ENCODE data around the gene MB21D2.

MB21D2 gene

GRCh38 chr3:192750201-192750600 is 167.5 kb downstream of the MB21D2 start:
- Histone ChIP-seq H3K9me3 (ENCODE audit: control insufficient read depth, insufficient read depth, low read depth, low read length) (no peaks in the 10 kb centered on the region), H3K27ac (ENCODE audit: extremely low read depth, low read depth, low read length) (no peak overlapping the region), H3K36me3 (ENCODE audit: control insufficient read depth in 2 of 2, insufficient read depth in 1 of 2, low read length in 2 of 2) (no peaks in the 10 kb centered on the region), H3K4me1 (ENCODE audit: control insufficient read depth, insufficient read depth, low read length) (no peaks in the 10 kb centered on the region), H3K4me3 (ENCODE audit: low read depth, low read length) (no peak overlapping the region)
- ChIA-PET POLR2A (no interaction called here), CTCF (no interaction called here)
- TF ChIP-seq ZNF529 (tag by site-specific recombination; IDR thresholded peaks at IDR 0.05; ENCODE audit: insufficient replicate concordance), result no peak
- no peak for TF ChIP-seq YY2 (tag by site-specific recombination; IDR thresholded peaks at IDR 0.05)
- TF ChIP-seq, protein P1, sequence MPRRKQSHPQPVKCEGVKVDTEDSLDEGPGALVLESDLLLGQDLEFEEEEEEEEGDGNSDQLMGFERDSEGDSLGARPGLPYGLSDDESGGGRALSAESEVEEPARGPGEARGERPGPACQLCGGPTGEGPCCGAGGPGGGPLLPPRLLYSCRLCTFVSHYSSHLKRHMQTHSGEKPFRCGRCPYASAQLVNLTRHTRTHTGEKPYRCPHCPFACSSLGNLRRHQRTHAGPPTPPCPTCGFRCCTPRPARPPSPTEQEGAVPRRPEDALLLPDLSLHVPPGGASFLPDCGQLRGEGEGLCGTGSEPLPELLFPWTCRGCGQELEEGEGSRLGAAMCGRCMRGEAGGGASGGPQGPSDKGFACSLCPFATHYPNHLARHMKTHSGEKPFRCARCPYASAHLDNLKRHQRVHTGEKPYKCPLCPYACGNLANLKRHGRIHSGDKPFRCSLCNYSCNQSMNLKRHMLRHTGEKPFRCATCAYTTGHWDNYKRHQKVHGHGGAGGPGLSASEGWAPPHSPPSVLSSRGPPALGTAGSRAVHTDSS (tag by site-specific recombination; IDR thresholded peaks at IDR 0.05), result no peak
- no peak for TF ChIP-seq SETDB1 (IDR thresholded peaks at IDR 0.05; ENCODE audit: insufficient read length, low read length)
- TF ChIP-seq ZNF223 (tag by site-specific recombination; IDR thresholded peaks at IDR 0.05), result no peak
- TF ChIP-seq ZNF76 (tag by site-specific recombination; IDR thresholded peaks at IDR 0.05; ENCODE audit: borderline replicate concordance, low read depth), result no peak
- no peak for TF ChIP-seq MZF1 (tag by site-specific recombination; IDR thresholded peaks at IDR 0.05; ENCODE audit: borderline replicate concordance)
- TF ChIP-seq ZNF548 (tag by site-specific recombination; IDR thresholded peaks at IDR 0.05), result no peak

- POLR2A ChIA-PET, result no interaction called here
Measured at GRCh38 chr3:192747746-192748145, 169.9 kb downstream of the MB21D2 start.

DNA sequence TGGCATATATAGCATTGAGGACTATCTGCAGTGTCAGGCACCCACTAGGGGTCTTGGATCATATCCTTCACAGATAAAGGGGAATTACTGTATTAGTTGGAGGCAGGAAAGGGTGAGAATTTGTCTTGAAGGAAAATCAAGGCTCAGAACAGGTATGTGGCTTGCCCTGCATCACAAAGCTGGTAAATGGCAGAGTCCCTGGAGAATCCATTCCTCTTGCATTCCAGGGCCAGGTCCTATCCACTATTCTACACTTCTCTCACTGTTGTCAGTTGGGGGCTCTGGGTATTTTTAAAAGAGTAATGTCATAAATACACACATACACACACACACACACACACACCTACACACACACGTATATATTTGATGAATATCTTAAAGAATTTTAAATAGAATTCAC is 170.5 kb downstream of the MB21D2 start:
- ChIA-PET CTCF (no interaction called here), POLR2A (no interaction called here)
- Histone ChIP-seq H3K36me3 (ENCODE audit: control insufficient read depth in 2 of 2, insufficient read depth in 1 of 2, low read length in 2 of 2) (no peaks in the 10 kb centered on the region), H3K4me1 (ENCODE audit: control insufficient read depth, insufficient read depth, low read length) (no peaks in the 10 kb centered on the region), H3K9me3 (ENCODE audit: control insufficient read depth, insufficient read depth, low read depth, low read length) (no peaks in the 10 kb centered on the region), H3K4me3 (ENCODE audit: low read depth, low read length) (no peak overlapping the region), H3K27ac (ENCODE audit: extremely low read depth, low read depth, low read length) (no peak overlapping the region)
- TF ChIP-seq ZNF580 (tag by site-specific recombination; IDR thresholded peaks at IDR 0.05), result no peak
- no peak for TF ChIP-seq ZFP69B (tag by site-specific recombination; IDR thresholded peaks at IDR 0.05)
- no peak for TF ChIP-seq TRIM28 (IDR thresholded peaks at IDR 0.05; ENCODE audit: borderline replicate concordance, low read length)
- TF ChIP-seq, protein P2, sequence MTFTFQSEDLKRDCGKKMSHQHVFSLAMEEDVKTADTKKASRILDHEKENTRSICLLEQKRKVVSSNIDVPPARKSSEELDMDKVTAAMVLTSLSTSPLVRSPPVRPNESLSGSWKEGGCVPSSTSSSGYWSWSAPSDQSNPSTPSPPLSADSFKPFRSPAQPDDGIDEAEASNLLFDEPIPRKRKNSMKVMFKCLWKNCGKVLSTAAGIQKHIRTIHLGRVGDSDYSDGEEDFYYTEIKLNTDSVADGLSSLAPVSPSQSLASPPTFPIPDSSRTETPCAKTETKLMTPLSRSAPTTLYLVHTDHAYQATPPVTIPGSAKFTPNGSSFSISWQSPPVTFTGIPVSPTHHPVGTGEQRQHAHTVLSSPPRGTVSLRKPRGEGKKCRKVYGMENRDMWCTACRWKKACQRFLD (tag by site-specific recombination; IDR thresholded peaks at IDR 0.05), result no peak
- no peak for TF ChIP-seq WT1 (tag by site-specific recombination; IDR thresholded peaks at IDR 0.05)
- TF ChIP-seq SALL2 (tag by site-specific recombination; IDR thresholded peaks at IDR 0.05; ENCODE audit: borderline replicate concordance), result no peak
- TF ChIP-seq ZNF239 (tag by site-specific recombination; IDR thresholded peaks at IDR 0.05), result no peak
- TF ChIP-seq, protein P3, sequence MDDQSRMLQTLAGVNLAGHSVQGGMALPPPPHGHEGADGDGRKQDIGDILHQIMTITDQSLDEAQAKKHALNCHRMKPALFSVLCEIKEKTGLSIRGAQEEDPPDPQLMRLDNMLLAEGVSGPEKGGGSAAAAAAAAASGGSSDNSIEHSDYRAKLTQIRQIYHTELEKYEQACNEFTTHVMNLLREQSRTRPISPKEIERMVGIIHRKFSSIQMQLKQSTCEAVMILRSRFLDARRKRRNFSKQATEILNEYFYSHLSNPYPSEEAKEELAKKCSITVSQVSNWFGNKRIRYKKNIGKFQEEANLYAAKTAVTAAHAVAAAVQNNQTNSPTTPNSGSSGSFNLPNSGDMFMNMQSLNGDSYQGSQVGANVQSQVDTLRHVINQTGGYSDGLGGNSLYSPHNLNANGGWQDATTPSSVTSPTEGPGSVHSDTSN (CRISPR knock-in tag; IDR thresholded peaks at IDR 0.05), result no peak
- TF ChIP-seq ZNF529 (tag by site-specific recombination; IDR thresholded peaks at IDR 0.05; ENCODE audit: insufficient replicate concordance), result no peak
- no peak for TF ChIP-seq GLI4 (tag by site-specific recombination; IDR thresholded peaks at IDR 0.05)
- TF ChIP-seq ZNF707 (tag by site-specific recombination; IDR thresholded peaks at IDR 0.05), result no peak
- no peak for TF ChIP-seq ZNF311 (tag by site-specific recombination; IDR thresholded peaks at IDR 0.05; ENCODE audit: borderline replicate concordance)
- TF ChIP-seq BCL11A (tag by site-specific recombination; IDR thresholded peaks at IDR 0.05; ENCODE audit: low read depth), result no peak
- no peak for TF ChIP-seq ZNF518A (tag by site-specific recombination; conservative IDR thresholded peaks at IDR 0.05; ENCODE audit: low read depth)

More at GRCh38 chr3:192747746-192748145, 169.9 kb downstream of the MB21D2 start:
- H3K4me1 ChIP-seq (ENCODE audit: control insufficient read depth, insufficient read depth, low read length), result no peaks in the 10 kb centered on the region
- no peak overlapping the region for H3K27ac ChIP-seq (ENCODE audit: extremely low read depth, low read depth, low read length)
- H3K36me3 ChIP-seq (ENCODE audit: control insufficient read depth in 2 of 2, insufficient read depth in 1 of 2, low read length in 2 of 2), result no peaks in the 10 kb centered on the region
- CTCF ChIA-PET, result no interaction called here
- TF ChIP-seq ZNF292 (tag by site-specific recombination; IDR thresholded peaks at IDR 0.05; ENCODE audit: borderline replicate concordance, low read depth), result no peak
- no peaks in the 10 kb centered on the region for H3K9me3 ChIP-seq (ENCODE audit: control insufficient read depth, insufficient read depth, low read depth, low read length)
- H3K4me3 ChIP-seq (ENCODE audit: low read depth, low read length), result no peak overlapping the region

Data from HEK293 (cell line).